Neural cell (in vitro differentiated cells): Measurements from ENCODE around the gene ALDH1L1. TPM values are rescaled to one million over a fixed set of nuclear protein-coding genes. Genes with fewer than 3 reads are reported as not detected.

Experiments used
- H2AFZ ChIP-seq: fragments of 200-600, 300-800 bp; sonication (generic), shearing (Covaris generic); 2 replicates; pipeline ENCODE4 v1.6.0; 2014; ENCODE audit warnings: low read depth, mild to moderate bottlenecking, antibody characterized with exemption, low read length, moderate library complexity
- H3F3A ChIP-seq: fragments of 200-600 bp; shearing (Covaris generic); 2 replicates; pipeline ENCODE4 v1.6.1; 2016; ENCODE audit warnings: mild to moderate bottlenecking, moderate library complexity, mixed read lengths, antibody characterized with exemption, low read length; ENCODE audit not compliant: insufficient read depth, poor library complexity, severe bottlenecking
- H3K27ac ChIP-seq: fragments of 200-600, 300-800 bp; sonication (generic), shearing (Covaris generic); 2 replicates; pipeline ENCODE4 v1.5.1; 2014; ENCODE audit warnings: mild to moderate bottlenecking, low read length, moderate library complexity
- H3K27me3 ChIP-seq: fragments of 300-800, 200-600 bp; sonication (generic), shearing (Covaris generic); 2 replicates; pipeline ENCODE4 v1.6.0; 2014; ENCODE audit warnings: mild to moderate bottlenecking, low read depth, low read length, moderate library complexity; ENCODE audit not compliant: insufficient read depth
- H3K36me3 ChIP-seq: fragments of 300-800, 200-600 bp; sonication (generic), shearing (Covaris generic); 2 replicates; pipeline ENCODE4 v1.5.1; 2014; ENCODE audit warnings: mild to moderate bottlenecking, antibody characterized with exemption, low read length, moderate library complexity; ENCODE audit not compliant: insufficient read depth
- H3K4me2 ChIP-seq: fragments of 300-800, 200-600 bp; sonication (generic), shearing (Covaris generic); 2 replicates; pipeline ENCODE4 v1.6.0; 2014; ENCODE audit warnings: mild to moderate bottlenecking, low read length
- H3K4me3 ChIP-seq: fragments of 300-800, 200-600 bp; sonication (generic), shearing (Covaris generic); 2 replicates; pipeline ENCODE4 v1.5.1; 2014; ENCODE audit warnings: mild to moderate bottlenecking, low read length, moderate library complexity
- H3K79me2 ChIP-seq: fragments of 200-600 bp; shearing (Covaris generic); replicated peaks from 2 replicates; pipeline ENCODE4 v1.6.0; 2014; ENCODE audit warnings: mild to moderate bottlenecking, low read length, moderate library complexity; ENCODE audit not compliant: insufficient read depth
- H3K9ac ChIP-seq: fragments of 300-800, 200-600 bp; sonication (generic), shearing (Covaris generic); 2 replicates; pipeline ENCODE4 v1.6.1; 2016; ENCODE audit warnings: mild to moderate bottlenecking, low read length, mixed read lengths
- H3K9me2 ChIP-seq: fragments of 200-600 bp; shearing (Covaris generic); 2 replicates; pipeline ENCODE4 v1.6.1; 2016; ENCODE audit warnings: mild to moderate bottlenecking, low read length, mixed read lengths; ENCODE audit not compliant: insufficient read depth
- H3K9me3 ChIP-seq: fragments of 200-600, 300-800 bp; sonication (generic), shearing (Covaris generic); 2 replicates; pipeline ENCODE4 v1.6.1; 2016; ENCODE audit warnings: mild to moderate bottlenecking, mixed run types, low read length, moderate library complexity, mixed read lengths
- H4K20me1 ChIP-seq: fragments of 200-600 bp; shearing (Covaris generic); 2 replicates; pipeline ENCODE4 v1.6.1; 2016; ENCODE audit warnings: mild to moderate bottlenecking, mixed run types; ENCODE audit not compliant: insufficient read depth
- CTCF ChIP-seq: fragments of 450-650 bp; IDR thresholded peaks from 2 replicates; pipeline ENCODE4 v1.5.1; 2014; ENCODE audit warnings: antibody characterized with exemption, mild to moderate bottlenecking, moderate library complexity; ENCODE audit not compliant: poor library complexity, severe bottlenecking
- EP300 ChIP-seq: fragments of 450-650 bp; conservative IDR thresholded peaks from 2 replicates; pipeline ENCODE4 v1.6.1; 2014; ENCODE audit warnings: antibody characterized with exemption, mild to moderate bottlenecking, moderate library complexity; ENCODE audit not compliant: poor library complexity, severe bottlenecking
- EZH2 ChIP-seq: fragments of 200-600, 300-800 bp; shearing (Covaris generic), sonication (generic); IDR thresholded peaks from 2 replicates; pipeline ENCODE4 v1.6.1; 2014; ENCODE audit warnings: antibody characterized with exemption, low read length, borderline replicate concordance, mild to moderate bottlenecking; ENCODE audit not compliant: insufficient read depth, poor library complexity, severe bottlenecking
- MXI1 ChIP-seq: fragments of 450-650 bp; conservative IDR thresholded peaks from 2 replicates; pipeline ENCODE4 v1.6.1; 2014; ENCODE audit warnings: antibody characterized with exemption, mild to moderate bottlenecking; ENCODE audit not compliant: poor library complexity, severe bottlenecking
- POLR2AphosphoS5 ChIP-seq: IDR thresholded peaks from 2 replicates; pipeline ENCODE4 v1.6.1; 2012
- RAD21 ChIP-seq: fragments of 450-650 bp; conservative IDR thresholded peaks from 2 replicates; pipeline ENCODE4 v1.6.1; 2014; ENCODE audit warnings: antibody characterized with exemption, mild to moderate bottlenecking, moderate library complexity
- REST ChIP-seq: IDR thresholded peaks from 2 replicates; pipeline ENCODE4 v1.6.1; 2012; ENCODE audit warnings: borderline replicate concordance
- SMC3 ChIP-seq: fragments of 450-650 bp; conservative IDR thresholded peaks from 2 replicates; pipeline ENCODE4 v1.6.1; 2014; ENCODE audit warnings: antibody characterized with exemption, mild to moderate bottlenecking, moderate library complexity; ENCODE audit not compliant: poor library complexity
- TAF1 ChIP-seq: IDR thresholded peaks from 2 replicates; pipeline ENCODE4 v1.6.1; 2012; ENCODE audit warnings: low read depth
- polyA plus RNA-seq: library from polyadenylated mRNA; depleted of rRNA; stranded (reverse); fragments of >200 nt; gene quantifications from 2 replicates; pipeline ENCODE4 v1.2.3, GENCODE V29; 2014

ALDH1L1 gene
- polyA plus RNA-seq, 1 donor from 2014 or later: not detected

GRCh38 chr3:126056681-126057500, 123.5 kb downstream of the ALDH1L1 start:
- H3F3A ChIP-seq: no peaks in the 10 kb centered on the region
- H3K9me3 ChIP-seq: no peaks in the 10 kb centered on the region
- no peaks in the 10 kb centered on the region for H3K9me2 ChIP-seq
- no peak for TF ChIP-seq MXI1
- no peak for TF ChIP-seq SMC3
- TF ChIP-seq CTCF: no peak
- no peak for TF ChIP-seq RAD21
- no peak for TF ChIP-seq POLR2AphosphoS5
- no peak for TF ChIP-seq EZH2
- no peak for TF ChIP-seq EP300
- TF ChIP-seq REST: no peak
- TF ChIP-seq TAF1: no peak
- H3K4me2 ChIP-seq: no peak overlapping the region
- H2AFZ ChIP-seq: no peak overlapping the region
- H4K20me1 ChIP-seq: no peaks in the 10 kb centered on the region
- no peaks in the 10 kb centered on the region for H3K27me3 ChIP-seq
- no peak overlapping the region for H3K27ac ChIP-seq
- no peaks in the 10 kb centered on the region for H3K79me2 ChIP-seq
- H3K4me3 ChIP-seq: no peak overlapping the region
- H3K36me3 ChIP-seq: no peaks in the 10 kb centered on the region
- H3K9ac ChIP-seq: no peak overlapping the region

GRCh38 chr3:126056088-126056487, 124.3 kb downstream of the ALDH1L1 start:
- H3K79me2 ChIP-seq: no peaks in the 10 kb centered on the region
- H3K9me3 ChIP-seq: no peaks in the 10 kb centered on the region
- H3K27me3 ChIP-seq: no peaks in the 10 kb centered on the region
- no peak overlapping the region for H3K27ac ChIP-seq
- H3K9ac ChIP-seq: no peak overlapping the region
- no peak overlapping the region for H2AFZ ChIP-seq
- H3F3A ChIP-seq: no peaks in the 10 kb centered on the region
- H3K9me2 ChIP-seq: no peaks in the 10 kb centered on the region
- H4K20me1 ChIP-seq: no peaks in the 10 kb centered on the region
- H3K4me3 ChIP-seq: no peak overlapping the region
- no peaks in the 10 kb centered on the region for H3K36me3 ChIP-seq
- H3K4me2 ChIP-seq: no peak overlapping the region
- TF ChIP-seq MXI1: no peak
- no peak for TF ChIP-seq POLR2AphosphoS5
- no peak for TF ChIP-seq RAD21
- no peak for TF ChIP-seq SMC3
- no peak for TF ChIP-seq EP300
- no peak for TF ChIP-seq EZH2
- TF ChIP-seq TAF1: no peak
- TF ChIP-seq CTCF: no peak
- TF ChIP-seq REST: no peak
